GM12864 (cell line): ENCODE results near the gene ZNF202.

ENCODE experiments used
- DNase-seq: peaks from one replicate; pipeline ENCODE4 v3.0.0-alpha.2; 2011; ENCODE audit warnings: low read depth
- H3K4me3 ChIP-seq: 2 replicates; pipeline ENCODE4 v1.5.1; 2011; ENCODE audit warnings: mild to moderate bottlenecking, low read depth, low read length, control low read depth
- TF ChIP-seq, protein P1 (sequence below): IDR thresholded peaks from 2 replicates; pipeline ENCODE4 v1.5.1; 2011; ENCODE audit warnings: low read depth, mild to moderate bottlenecking, moderate library complexity, low read length, control low read depth, inconsistent platforms; ENCODE audit errors: missing control alignments

Gene ZNF202

DNA sequence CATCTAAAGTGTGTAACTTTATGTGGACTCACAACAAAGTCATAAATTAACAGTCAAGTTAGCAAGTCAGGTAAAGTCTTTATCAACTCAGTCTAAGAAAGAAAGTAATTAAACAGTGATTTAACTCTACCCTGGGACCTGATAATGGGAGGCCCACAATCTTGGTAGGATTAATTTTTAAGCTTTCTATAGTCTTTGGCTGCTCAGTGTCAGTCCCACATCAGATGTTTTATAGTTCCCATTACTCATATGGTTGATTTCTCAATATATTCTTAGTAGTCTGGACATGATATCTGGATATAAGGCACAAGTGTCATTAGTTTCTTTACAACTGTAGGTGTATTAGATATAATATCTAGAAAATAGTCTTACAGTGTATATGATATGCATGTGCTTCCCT is 48.5 kb downstream of the ZNF202 start:
- H3K4me3 ChIP-seq, result no peak overlapping the region
- TF ChIP-seq, protein P1, sequence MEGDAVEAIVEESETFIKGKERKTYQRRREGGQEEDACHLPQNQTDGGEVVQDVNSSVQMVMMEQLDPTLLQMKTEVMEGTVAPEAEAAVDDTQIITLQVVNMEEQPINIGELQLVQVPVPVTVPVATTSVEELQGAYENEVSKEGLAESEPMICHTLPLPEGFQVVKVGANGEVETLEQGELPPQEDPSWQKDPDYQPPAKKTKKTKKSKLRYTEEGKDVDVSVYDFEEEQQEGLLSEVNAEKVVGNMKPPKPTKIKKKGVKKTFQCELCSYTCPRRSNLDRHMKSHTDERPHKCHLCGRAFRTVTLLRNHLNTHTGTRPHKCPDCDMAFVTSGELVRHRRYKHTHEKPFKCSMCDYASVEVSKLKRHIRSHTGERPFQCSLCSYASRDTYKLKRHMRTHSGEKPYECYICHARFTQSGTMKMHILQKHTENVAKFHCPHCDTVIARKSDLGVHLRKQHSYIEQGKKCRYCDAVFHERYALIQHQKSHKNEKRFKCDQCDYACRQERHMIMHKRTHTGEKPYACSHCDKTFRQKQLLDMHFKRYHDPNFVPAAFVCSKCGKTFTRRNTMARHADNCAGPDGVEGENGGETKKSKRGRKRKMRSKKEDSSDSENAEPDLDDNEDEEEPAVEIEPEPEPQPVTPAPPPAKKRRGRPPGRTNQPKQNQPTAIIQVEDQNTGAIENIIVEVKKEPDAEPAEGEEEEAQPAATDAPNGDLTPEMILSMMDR, result no peak
- DNase-seq, result no peak

DNA sequence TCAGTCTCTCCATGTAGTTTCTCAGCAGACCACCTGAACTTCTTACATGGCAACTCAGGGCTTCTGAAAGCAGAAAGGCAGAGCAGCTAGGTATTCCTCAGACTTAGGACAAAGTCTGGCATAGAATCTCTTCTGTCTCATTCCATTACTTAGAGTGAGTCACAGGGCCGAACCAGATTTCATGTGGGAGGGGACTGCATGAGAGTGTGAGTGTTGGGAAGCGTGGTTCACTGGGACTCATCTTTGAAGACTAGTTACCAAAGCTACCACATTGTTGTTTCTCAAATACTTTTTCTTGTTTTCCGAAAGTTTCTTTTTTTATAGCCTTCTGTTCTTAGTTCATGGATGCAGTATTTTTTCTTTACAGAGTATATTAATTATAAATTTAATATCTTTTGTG is 51.0 kb downstream of the ZNF202 start:
- TF ChIP-seq, protein P1, result no peak
- no peak for DNase-seq

DNA sequence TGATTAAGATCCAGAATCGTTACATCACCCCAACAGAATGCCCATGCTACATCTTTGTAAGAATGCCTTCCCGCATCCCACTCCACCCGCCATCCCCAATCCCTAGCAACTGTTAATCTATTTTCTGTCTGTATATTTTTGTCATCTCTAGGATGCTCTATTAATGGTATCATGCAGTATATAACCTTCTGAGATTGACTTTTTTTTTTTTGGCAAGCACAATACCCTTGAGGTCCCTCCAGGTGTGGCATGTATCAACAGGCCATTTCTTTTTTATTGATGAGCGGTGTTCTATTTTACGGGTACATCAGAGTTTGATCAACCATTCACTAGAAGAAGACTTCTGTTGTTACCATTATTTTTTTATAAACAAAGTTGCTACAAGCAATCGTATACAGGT is 56.9 kb downstream of the ZNF202 start:
- TF ChIP-seq, protein P1, result no peak
- no peak for DNase-seq
- H3K4me3 ChIP-seq, result no peak overlapping the region

More for the DNA sequence above, 51.0 kb downstream of the ZNF202 start:
- H3K4me3 ChIP-seq, result no peak overlapping the region

DNA sequence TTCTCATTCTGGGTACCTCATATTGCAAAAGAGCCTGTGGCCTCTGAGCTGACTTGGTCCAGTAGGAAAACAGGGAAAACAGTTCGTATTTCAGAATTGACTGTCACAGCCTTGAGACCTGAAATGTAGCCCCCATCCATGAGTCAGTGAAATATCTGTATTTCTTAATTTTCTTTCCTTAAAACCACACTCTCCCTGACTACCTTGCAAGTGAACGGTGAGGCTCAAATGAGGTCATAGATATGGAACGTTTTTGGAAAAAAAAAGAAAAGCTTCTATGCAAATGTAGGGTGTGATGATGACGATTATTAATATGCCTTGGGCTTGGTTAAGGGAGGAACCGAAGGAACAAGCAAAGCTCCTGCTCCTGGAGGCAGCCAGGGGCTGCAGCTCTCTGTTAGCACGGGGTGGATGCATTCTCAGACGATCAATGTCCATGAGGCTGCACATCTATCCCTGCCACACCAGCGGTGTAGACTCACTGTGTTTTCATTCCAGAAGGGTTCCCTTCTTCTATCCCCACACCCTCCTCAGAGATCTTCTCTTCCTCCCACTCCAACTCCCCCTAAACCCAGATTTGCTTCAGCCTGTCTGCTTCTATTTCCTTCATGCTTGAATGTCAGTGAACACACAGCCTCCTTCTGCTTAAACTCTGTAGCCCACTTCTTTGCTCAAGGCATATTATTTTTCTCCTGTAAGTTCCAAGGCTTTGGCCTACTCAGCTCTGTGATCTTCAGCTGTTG is 57.9 kb downstream of the ZNF202 start:
- DNase-seq, result no peak
- TF ChIP-seq, protein P1, result no peak
- no peak overlapping the region for H3K4me3 ChIP-seq

DNA sequence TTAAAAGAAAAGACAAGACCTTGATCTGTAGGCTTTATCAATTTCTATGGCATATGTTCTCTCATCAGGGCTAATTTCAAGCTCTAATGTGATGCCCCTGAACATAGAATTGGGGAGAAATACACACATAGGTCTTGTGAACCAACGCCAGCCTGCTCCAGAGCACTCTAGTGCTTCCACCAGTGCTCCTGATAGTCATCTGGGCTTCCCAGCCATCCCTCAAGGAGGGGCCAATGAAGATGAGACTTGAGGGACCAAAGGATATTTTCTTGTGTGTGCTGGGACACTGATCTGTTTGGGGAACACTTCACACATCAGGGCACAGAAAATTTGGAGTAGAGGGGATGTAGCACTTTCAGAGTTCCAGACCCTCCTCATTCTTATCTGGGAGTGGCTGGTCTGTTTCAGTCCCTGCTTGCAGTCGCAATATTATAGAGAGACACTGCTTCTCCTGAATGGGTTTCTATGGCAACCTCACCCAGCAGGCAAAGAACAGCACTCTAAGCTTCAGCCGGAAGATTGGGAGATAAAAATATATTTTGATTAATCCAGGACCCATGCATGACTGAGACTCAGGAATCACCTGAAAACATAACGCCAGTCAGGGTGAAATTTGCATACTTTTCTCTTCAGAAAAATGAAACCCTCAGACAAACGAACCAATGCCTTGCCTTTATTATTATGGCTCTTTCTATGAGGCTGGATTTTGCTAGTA is 58.6 kb downstream of the ZNF202 start:
- DNase-seq, result no peak
- TF ChIP-seq, protein P1, result no peak
- H3K4me3 ChIP-seq, result no peak overlapping the region

DNA sequence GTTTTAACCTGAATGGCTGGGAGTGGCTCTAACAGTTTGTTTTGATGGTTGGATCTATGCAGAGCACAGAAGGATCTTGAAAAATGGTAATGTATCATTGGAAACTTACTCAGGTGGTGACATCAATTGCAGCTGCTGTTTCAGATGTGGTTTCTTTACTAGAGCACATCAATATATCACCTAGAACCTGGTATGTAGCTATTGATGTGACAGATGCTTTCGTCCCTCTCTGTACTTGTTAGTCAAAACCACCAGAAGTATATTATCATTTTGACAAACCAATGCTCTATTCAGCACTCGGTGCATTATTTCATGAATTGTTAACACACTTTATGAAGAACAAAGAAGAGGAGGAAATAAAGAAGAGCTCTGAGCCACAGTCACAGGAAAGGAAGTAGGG is 60.4 kb downstream of the ZNF202 start:
- TF ChIP-seq, protein P1, result no peak
- no peak for DNase-seq
- H3K4me3 ChIP-seq, result no peak overlapping the region
